Right cardiac atrium (tissue), 5 donors: ENCODE measurements around the gene PSMB11. TPM values are rescaled to one million over a fixed set of nuclear protein-coding genes. Genes with fewer than 3 reads are reported as not detected.
A peak's percentile ranks its signal among the peaks of the same experiment; 100 is the strongest.

ENCODE experiments used
- ATAC-seq, 2 donors: fragments of 200-7000 bp; cut with Tn5 transposase; one replicate each; pipeline versions ENCODE4 v1.8.0 to v1.9.1; 2020; ENCODE audit warnings: moderate library complexity in 2 of 2, mild to moderate bottlenecking in 1 of 2
- DNase-seq, 3 donors: peaks; one replicate each; pipeline ENCODE4 v3.0.0-alpha.2; 2020
- H3K27ac ChIP-seq: one replicate; pipeline ENCODE4 v1.5.1; 2013; ENCODE audit warnings: mild to moderate bottlenecking, low read length, control low read depth, moderate library complexity
- H3K27me3 ChIP-seq: one replicate; pipeline ENCODE4 v1.6.1; 2013; ENCODE audit not compliant: control insufficient read depth, insufficient read depth
- H3K4me1 ChIP-seq: one replicate; pipeline ENCODE4 v1.6.1; 2013; ENCODE audit warnings: low read length; ENCODE audit not compliant: control insufficient read depth, insufficient read depth
- H3K4me3 ChIP-seq: one replicate; pipeline ENCODE4 v1.5.1; 2013; ENCODE audit warnings: low read length, control low read depth
- H3K9me3 ChIP-seq: one replicate; pipeline ENCODE4 v1.6.1; 2013; ENCODE audit warnings: low read length; ENCODE audit not compliant: control insufficient read depth
- WGBS: extraction: QIAGEN DNeasy Blood & Tissue Kit; methylation state at CpG from one replicate; pipeline ENCODE4 v1.1.7; 2013; 5-methylcytosine and 5-hydroxymethylcytosine counted together
- intact Hi-C, 4 donors: fragments of 100-400 bp; cut with DNase I; formaldehyde crosslinking; loops; one replicate each; pipeline versions ENCODE4 v1.11.0 to v1.14.0; 2022 to 2023
- polyA plus RNA-seq: library from polyadenylated mRNA; stranded (reverse); fragments of 200-250 nt; gene quantifications from one replicate; pipeline ENCODE4 v1.2.3, GENCODE V29; 2013
- total RNA-seq, 4 donors: library from RNA; stranded (reverse); fragmentation: NEBNext Ultra II Directional; extraction: Animal tissue kit (Norgen Biotek cat#: 25700); gene quantifications; one replicate each; pipeline ENCODE4 v1.2.1, GENCODE V29; 2021
- donor health status: healthy with polysubstance abuse.
- donor health status: DM: no; HTN: yes; CAD: no.
- donor health status: DM: no; HTN: no; CAD: no.
- donor health status: DM: no; HTN: yes; CAD: no; lungs with severe emphysema.
- donor health status: DM: yes; HTN: yes; CAD: no.

PSMB11 gene
- total and polyA plus RNA-seq, 5 donors = not detected

DNA sequence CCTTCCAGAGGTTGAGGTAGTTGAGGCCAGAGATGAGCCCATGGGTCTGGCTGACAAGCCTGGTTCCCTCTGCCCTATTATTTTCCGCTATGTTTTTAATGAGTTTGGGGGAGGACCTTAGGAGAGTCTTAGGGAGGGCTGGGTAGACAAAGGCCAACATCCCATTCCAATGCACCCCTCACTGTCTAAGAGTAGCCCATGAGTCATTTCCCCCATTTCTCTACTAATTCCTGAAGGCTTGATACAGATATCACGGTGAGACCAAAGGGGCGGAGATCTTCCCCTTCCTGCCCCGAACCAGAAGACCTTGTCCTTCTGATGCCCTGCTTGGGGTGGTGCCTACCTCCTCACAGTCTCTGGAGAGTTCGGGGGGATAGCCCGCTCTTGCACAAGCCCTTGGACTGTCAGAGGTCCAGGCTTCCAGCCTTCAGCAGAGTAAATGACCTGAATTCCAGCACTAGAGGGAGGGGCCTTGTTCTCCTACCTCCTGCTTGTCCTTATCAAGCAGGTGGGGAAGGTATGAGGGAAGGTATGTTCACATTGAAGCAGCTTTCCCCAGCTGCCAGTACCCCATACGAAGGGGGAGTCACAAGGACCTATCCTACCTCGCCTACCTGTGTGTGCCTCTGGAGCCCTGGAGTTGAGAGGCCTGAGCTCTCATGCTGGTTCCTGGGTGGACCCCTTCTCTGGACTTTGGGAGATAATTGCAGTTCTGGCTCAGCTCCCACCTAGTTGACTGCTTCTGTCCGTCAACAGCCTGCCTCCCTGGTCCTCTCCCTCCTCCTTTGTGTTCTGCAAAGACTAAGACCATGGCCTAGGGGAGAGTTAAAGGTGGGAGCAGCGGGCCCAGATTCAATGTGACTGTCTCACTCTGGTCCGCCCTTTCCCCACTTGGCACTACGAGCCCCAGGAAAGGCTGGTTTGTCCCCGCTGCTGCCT is 3.7 kb downstream of the PSMB11 start:
- ATAC-seq = peak; percentile 18 to 65
- 80% methylated on average over 13 of the region's 13 CpGs for WGBS
- no peak for DNase-seq
- H3K27ac ChIP-seq = peak overlapping the region; percentile 43
- no peak overlapping the region for H3K4me3 ChIP-seq
- H3K9me3 ChIP-seq = no peaks in the 10 kb centered on the region
- intact Hi-C loops = no loop called here
- peaks cover 4% of the 10 kb centered on the region for H3K4me1 ChIP-seq
- H3K27me3 ChIP-seq = no peaks in the 10 kb centered on the region

DNA sequence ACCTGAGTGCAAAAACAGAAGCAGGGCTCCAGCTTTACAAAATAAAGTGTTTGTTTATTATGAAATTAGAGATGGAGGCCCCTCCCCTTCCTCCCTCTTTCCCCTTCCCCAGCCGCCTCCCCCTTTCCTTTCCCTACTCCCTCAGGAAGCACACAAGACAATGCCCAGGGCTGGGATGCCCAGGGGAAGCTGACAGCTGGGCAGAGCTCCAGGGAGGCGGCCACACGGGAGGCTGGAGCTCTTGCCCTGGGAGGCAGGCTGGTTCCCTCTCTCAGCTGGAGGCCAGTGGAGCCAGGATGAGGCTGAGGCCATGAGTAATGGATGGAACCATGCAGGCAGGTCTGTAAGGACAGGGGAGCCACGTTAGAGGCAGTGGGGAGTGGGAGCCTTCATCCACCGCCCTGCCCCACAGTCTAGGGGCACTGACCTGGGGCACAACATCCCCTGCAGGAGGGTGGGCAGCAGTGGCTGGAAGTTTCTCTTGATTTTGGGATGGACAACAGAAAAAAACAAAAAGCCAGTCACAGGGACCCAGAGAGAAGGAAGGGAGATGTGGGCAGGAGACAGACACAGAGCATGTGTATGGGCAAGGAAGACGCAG is 5.1 kb downstream of the PSMB11 start:
- intact Hi-C loops = no loop called here
- ATAC-seq = peak; percentile 32 to 45
- 57% methylated on average over 6 of the region's 6 CpGs for WGBS
- DNase-seq = peak in 2 of 3 donors; percentile 69 to 75
- peaks cover 4% of the 10 kb centered on the region for H3K4me1 ChIP-seq
- peak overlapping the region; percentile 16 for H3K27ac ChIP-seq
- H3K4me3 ChIP-seq = no peak overlapping the region
- H3K27me3 ChIP-seq = no peaks in the 10 kb centered on the region
- H3K9me3 ChIP-seq = no peaks in the 10 kb centered on the region

DNA sequence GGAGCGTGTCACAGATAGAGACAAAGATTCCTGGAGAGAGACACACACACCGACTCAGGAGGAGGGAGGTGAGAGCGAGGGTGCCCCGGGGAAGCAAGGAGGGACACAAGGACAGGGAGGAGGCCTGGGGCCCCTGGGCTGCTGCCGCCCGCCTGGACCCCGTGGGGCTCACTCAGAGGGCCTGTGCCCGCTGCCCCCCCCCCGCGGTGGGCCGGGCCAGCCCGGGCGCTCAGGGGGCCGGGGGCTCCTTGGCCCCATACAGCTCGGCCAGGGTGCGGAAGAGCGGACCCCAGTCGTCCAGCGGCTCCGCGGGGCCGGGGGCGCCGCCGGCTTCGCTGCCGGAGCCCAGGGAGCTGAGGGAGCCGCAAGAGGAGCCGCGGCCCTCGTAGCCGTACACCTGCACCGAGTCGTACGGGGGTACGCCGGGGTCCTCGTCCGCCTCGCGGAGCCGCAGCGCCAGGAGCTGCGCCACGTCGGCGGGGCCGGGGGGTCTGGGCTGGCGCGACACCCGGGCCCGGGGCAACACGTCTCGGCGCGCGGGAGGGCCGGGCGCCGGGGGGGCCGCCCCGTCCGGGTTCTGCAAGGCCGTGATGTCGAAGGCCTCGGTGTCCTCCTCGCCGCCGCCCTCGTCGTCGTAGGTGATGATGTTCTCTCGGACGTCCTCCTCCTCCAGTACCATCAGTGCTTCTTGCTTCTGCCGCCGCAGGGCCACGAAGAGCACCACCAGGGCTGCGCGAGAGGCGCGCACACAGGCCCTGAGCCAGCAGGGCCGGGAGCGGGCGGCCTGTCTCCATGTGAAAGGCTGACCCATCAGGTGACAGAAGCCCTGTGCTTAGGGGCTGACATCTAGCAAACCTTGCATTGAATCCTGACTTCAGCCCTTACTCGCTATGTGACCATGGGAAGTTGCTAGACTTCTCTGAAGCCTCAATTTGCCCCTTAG is 6.0 kb downstream of the PSMB11 start:
- no peak for ATAC-seq
- 67% methylated on average over 85 of the region's 85 CpGs for WGBS
- Histone ChIP-seq H3K4me1 (peaks cover 4% of the 10 kb centered on the region), H3K27me3 (no peaks in the 10 kb centered on the region), H3K9me3 (no peaks in the 10 kb centered on the region), H3K27ac (peak overlapping the region; percentile 16), H3K4me3 (no peak overlapping the region)
- DNase-seq = no peak
- intact Hi-C loops = no loop called here

DNA sequence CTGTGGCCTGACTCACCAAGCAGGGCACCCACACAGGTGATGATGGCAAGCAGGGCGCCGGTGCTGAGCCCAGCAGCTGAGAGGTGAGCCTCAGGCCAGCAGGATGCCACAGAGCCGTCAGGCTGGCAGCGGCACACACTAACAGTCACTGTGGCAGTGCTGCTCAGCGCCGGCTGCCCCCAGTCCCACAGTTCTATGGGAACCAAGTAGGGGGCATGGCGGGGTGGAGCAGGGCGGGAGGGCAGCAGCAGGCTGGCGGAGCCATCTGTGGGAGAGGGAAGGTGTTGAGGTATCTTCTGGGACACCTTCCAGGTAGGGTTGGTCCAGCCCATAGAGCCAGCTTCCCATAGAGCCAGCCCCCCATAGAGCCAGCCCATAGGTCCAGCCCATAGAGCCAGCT is 7.0 kb downstream of the PSMB11 start:
- Histone ChIP-seq H3K27ac (no peak overlapping the region), H3K4me1 (peaks cover 4% of the 10 kb centered on the region), H3K4me3 (no peak overlapping the region), H3K9me3 (no peaks in the 10 kb centered on the region), H3K27me3 (no peaks in the 10 kb centered on the region)
- DNase-seq (no peak), ATAC-seq (no peak)
- 98% methylated on average over 9 of the region's 9 CpGs for WGBS
- intact Hi-C loops = no loop called here

DNA sequence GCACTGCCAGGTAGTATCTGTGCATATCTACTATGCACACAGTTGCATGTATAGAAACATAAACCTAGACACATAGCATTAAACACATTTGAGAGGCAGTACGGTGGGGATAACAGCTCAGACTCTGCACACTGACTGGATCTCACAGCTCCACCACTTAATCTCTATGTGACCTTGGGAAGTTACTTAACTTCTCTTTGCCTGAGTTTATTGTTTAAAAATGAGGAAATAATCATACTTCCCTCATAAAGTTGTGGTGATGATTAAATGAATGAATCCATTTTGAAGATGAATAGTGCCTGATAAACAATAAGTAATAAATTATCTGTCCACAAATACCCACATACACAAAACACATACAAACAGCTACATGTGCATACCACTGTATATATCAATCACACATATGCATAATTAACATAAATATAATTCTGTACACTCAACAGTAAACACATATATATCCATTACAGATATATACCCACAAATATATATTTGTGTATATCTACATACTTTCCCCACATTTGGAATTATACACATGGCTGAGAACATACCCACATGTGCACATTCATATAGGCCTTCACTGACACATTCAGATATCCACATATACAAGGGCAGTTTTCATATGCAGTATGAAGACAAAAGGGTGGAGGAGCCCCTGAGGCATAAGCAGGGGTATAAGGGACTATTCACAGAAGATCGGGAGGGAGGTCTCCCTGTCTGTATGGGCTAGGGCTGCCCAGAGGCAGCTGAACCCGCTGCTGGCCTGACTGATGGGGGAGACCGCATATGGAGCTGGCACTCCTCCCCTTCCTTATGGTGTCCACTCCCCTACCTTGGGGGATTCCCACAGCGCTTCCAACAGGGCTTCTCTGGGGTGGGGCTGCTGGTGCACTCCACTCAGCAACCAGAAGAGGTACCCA is 9.4 kb downstream of the PSMB11 start:
- no peaks in the 10 kb centered on the region for H3K27me3 ChIP-seq
- H3K9me3 ChIP-seq = no peaks in the 10 kb centered on the region
- ATAC-seq = no peak
- intact Hi-C loops = loop anchor here in 1 of 4 donors (5.0 kb wide), 1 partner anchor 64 kb away; no protein-coding TSS in a partner anchor
- 77% methylated on average over 5 of the region's 5 CpGs for WGBS
- no peaks in the 10 kb centered on the region for H3K4me1 ChIP-seq
- DNase-seq = no peak
- H3K4me3 ChIP-seq = no peak overlapping the region
- no peak overlapping the region for H3K27ac ChIP-seq

DNA sequence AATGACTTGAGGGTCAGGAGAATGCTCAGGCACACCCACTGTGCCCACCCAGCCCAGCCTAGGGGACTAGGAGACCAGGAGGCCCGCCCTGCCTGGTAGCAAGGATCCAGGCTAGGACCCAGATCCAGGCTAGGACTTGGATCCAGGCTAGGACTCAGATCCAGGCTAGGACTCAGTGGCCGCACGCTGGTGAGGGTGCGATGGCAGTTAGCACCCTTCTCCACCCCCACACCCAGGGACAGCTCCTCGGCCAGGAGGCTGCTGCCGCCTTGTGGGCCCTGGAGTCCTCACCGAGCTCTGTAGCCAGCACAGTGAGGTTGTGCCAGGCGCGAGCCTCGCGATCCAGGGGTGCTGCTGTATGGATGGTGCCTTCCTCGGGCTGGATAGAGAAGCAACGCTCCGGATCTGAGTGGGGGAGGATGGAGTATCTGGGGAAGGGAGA is 10.2 kb downstream of the PSMB11 start:
- WGBS = 58% methylated on average over 14 of the region's 14 CpGs
- intact Hi-C loops = loop anchor here in 1 of 4 donors (5.0 kb wide), 1 partner anchor 65 kb away; no protein-coding TSS in a partner anchor
- peak in 1 of 2 donors; percentile 12 for ATAC-seq

DNA sequence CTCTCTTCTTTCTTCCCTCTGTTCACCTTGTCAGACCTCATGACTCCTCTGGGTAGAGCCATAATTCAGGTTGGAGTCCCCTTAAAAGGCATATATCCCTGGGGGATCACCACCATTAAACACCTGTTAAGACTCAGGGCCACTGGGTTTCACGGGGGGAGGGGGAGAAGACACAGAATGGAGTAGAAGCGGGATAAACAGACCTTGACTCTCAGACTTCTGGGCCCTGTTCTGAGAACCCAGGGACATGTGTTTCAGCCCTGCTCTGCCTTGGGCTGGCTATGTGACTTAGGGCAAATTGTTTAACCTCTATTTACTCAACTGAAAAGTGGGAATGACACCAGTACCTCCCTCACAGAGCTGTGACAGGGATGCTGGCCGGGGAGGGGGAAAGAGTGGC is 10.7 kb downstream of the PSMB11 start:
- Histone ChIP-seq H3K4me3 (no peak overlapping the region), H3K9me3 (no peaks in the 10 kb centered on the region), H3K27me3 (no peaks in the 10 kb centered on the region), H3K4me1 (no peaks in the 10 kb centered on the region), H3K27ac (no peak overlapping the region)
- WGBS = 80% methylated on average over 3 of the region's 3 CpGs
- intact Hi-C loops = loop anchor here in 1 of 4 donors (5.0 kb wide), 1 partner anchor 65 kb away; no protein-coding TSS in a partner anchor
- DNase-seq = no peak
- no peak for ATAC-seq

More for the DNA sequence above, 10.2 kb downstream of the PSMB11 start:
- H3K27ac ChIP-seq = no peak overlapping the region
- H3K4me1 ChIP-seq = no peaks in the 10 kb centered on the region
- H3K27me3 ChIP-seq = no peaks in the 10 kb centered on the region
- no peak overlapping the region for H3K4me3 ChIP-seq
- DNase-seq = peak in 1 of 3 donors; percentile 57
- no peaks in the 10 kb centered on the region for H3K9me3 ChIP-seq

DNA sequence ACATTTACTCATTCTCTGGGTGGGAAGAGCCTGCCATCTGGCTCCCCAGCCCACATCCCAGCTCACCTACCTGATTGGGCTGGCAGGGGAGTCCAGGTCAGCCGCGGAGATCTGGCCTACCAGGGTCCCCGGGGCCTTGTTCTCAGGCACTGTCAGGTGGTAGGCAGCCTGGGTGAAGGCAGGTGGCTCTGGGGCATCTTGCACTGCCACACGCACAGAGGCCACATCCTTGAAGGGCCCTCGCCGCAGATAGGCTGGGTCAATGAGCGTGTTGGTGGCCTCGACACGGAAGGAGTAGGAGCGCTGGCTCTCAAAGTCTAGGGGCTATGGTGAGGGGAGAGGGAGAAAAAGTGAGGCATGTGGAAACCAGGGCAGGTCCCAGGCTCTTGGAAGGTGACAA is 11.4 kb downstream of the PSMB11 start:
- intact Hi-C loops = loop anchor here in 1 of 4 donors (5.0 kb wide), 1 partner anchor 66 kb away; no protein-coding TSS in a partner anchor
- Histone ChIP-seq H3K9me3 (no peaks in the 10 kb centered on the region), H3K27me3 (no peaks in the 10 kb centered on the region), H3K4me3 (no peak overlapping the region), H3K27ac (no peak overlapping the region), H3K4me1 (no peaks in the 10 kb centered on the region)
- ATAC-seq (no peak), DNase-seq (no peak)
- 96% methylated on average over 10 of the region's 10 CpGs for WGBS

DNA sequence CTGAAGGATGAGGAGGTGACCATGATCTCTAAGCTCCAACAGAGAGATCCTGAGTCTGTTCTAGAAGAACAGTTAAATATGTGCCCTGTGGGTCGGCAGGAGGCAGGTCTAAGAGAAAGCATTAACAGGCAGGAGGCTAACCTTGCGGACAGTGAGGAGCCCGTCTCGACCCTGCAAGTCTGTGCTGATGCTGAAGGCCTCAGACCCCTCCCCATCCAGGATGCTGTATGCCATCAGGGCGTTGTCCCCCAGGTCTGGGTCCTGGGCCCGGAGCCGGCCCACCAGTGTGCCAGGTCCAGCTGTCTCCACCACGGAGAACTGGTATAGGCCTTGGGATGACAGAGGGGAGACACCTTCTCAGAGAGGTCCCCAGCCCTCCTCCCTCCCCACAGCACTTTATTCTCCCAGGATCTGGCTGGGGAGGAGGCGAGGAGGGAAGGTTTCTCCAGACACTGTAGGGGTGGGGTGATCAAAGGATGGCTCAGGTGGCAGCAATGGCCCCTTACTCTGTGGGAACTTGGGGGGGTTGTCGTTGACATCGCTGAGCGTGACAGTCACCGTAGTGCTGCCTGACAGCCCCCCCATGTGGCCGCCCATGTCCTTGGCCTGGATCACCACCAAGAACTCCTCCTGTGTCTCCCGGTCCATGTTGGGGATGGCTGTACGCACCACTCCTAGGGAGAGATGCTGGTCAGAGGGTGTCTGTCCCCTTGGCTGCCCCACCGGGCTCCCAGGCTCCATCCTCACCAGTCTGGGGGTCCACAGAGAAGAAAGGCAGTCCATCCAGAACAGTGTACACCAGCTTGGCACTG is 12.2 kb downstream of the PSMB11 start:
- Histone ChIP-seq H3K27ac (no peak overlapping the region), H3K4me3 (no peak overlapping the region), H3K9me3 (no peaks in the 10 kb centered on the region), H3K27me3 (no peaks in the 10 kb centered on the region), H3K4me1 (no peaks in the 10 kb centered on the region)
- 69% methylated on average over 17 of the region's 17 CpGs for WGBS
- DNase-seq (peak in 1 of 3 donors; percentile 62), ATAC-seq (no peak)
- intact Hi-C loops = loop anchor here in 1 of 4 donors (5.0 kb wide), 1 partner anchor 67 kb away; no protein-coding TSS in a partner anchor
